CD4-positive, alpha-beta T cell treated with Interleukin-4 for 4 hours (primary cell): ENCODE data around the gene WASF2.
A peak's percentile ranks its signal among the peaks of the same experiment; 100 is the strongest.
"Not testable (repeated sequence)": the region's sequence is repeated elsewhere in the genome, so short reads cannot be mapped to it uniquely, and the experiment has no call there.

Experiments used
- DNase-seq: peaks from one replicate; pipeline ENCODE4 v3.0.0-alpha.2; 2020

Gene WASF2

GRCh38 chr1:27521336-27521831, 31.4 kb upstream of the WASF2 start:
- peak; percentile 48 for DNase-seq

DNA sequence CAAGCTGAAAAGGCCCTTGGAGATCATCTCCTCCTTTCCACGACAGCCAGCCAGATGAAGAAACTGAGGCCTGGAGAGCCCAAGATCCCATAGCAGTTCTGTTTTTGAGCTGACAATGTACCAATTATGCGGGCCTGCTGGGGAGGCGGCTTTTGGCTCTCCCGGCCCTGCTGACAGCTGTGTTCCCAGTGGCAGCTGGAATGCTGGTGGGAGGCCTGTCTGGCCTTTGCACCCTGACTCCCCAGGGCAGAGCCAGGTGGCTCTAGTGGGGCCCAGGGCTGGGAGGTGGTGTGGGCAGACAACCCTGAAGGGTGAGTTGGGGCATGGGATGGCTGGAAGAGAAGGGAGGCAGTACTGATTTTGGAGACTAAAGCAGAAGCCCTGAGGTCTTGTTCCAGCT, 30.7 kb upstream of the WASF2 start:
- DNase-seq = no peak

GRCh38 chr1:27519331-27520258, 29.6 kb upstream of the WASF2 start:
- no peak for DNase-seq

DNA sequence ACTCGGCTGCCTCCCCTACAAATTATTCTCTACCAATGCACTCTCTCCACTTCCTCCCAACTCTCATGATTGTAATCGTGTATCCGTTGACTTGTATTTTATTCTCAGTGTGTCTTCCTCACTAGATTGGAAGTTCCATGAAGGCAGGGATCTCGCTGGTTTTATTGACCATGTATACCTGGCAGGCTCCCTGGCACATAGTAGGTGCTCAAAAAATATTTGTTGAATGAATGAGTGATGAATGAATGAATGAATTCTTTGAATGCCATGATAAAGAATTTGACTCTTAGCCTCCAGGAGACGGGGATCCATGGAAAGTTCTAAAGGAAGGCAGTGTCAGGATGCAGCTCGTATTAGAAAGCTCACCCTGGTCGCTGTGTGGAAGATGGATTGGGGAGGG, 28.8 kb upstream of the WASF2 start:
- DNase-seq = no peak

GRCh38 chr1:27517907-27518718, 28.1 kb upstream of the WASF2 start:
- DNase-seq = no peak

DNA sequence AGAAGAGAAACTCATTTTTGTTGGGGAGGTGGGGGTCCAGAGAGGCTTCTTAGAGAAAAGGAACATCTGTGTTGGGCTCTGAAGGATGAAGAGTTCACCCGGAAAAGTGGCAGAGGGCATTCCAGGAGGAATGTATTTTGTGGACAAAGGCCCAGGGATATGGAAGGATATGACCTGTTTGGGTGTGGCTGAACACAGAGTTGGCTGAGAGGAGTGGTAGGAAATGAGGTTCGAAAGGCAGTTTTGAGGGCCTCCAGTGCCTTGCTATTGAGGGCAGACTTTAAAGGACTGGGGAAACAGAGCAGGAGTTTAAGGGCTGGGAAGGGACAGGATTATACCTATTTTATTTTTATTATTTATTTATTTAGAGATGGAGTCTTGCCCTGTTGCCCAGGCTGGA, 27.3 kb upstream of the WASF2 start:
- no peak for DNase-seq

GRCh38 chr1:27515626-27516025, 25.7 kb upstream of the WASF2 start:
- no peak for DNase-seq

GRCh38 chr1:27513958-27514357, 24.0 kb upstream of the WASF2 start:
- no peak for DNase-seq

- no peak for DNase-seq
These were observed 23.6 kb upstream of the WASF2 start for GRCh38 chr1:27513528-27513927.

- DNase-seq = no peak
These were observed 19.4 kb upstream of the WASF2 start for GRCh38 chr1:27509127-27510080.

- DNase-seq = no peak
These were observed 18.1 kb upstream of the WASF2 start for GRCh38 chr1:27507960-27508665.

- no peak for DNase-seq
These were observed 16.7 kb upstream of the WASF2 start for GRCh38 chr1:27506703-27507102.

DNA sequence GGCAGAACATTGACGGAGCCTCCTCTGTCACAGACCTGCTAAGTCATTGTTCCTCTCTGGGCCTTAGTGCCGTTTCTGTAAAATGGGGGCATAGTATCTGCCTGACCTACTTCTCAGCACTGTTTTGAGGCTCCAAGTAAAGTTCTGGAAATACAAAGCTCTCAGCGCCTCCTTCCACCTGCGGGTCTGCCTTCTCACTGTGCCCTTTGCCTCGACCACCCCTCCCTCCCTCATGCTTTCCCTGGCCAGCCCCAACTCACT, 15.4 kb upstream of the WASF2 start:
- DNase-seq = no peak

GRCh38 chr1:27504588-27505419, 14.8 kb upstream of the WASF2 start:
- no peak for DNase-seq

DNA sequence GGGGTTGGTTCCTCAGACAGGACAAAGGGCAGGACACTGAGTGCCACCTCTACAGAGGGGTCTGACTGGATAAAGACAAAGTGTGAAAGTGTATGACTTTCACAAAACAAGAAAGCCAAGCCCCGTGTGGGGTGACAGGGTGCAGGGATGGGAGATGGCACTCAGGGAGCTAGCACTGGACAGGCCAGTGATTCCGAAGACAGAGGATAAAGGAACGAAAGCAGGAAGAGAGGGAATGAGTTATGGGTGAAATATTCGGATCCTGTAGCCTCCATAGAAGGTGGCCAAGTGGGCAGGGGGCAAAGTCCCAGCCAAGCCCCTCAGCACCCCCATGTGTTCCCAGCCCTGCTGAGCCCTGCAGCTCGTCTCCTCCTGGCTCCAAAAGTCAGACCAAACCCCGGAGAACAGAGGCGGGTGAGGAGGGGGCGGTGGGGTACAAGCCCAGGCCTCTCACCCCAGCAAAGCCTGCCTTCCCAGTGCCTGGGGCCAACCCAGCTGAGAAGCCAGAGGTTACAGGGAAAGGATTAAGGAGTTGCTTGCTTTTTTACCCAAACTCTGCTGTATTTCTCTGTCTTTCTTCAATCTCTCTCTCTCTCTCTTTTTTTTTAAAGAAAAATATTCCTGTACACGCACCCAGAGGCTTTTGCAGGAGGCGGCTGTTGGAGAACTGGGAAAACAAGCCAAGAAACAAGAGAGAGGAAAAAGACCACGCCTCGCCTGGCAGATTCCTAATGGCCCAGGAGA, 14.0 kb upstream of the WASF2 start:
- DNase-seq = no peak

- no peak for DNase-seq
These were observed 13.1 kb upstream of the WASF2 start for GRCh38 chr1:27503033-27503432.

DNA sequence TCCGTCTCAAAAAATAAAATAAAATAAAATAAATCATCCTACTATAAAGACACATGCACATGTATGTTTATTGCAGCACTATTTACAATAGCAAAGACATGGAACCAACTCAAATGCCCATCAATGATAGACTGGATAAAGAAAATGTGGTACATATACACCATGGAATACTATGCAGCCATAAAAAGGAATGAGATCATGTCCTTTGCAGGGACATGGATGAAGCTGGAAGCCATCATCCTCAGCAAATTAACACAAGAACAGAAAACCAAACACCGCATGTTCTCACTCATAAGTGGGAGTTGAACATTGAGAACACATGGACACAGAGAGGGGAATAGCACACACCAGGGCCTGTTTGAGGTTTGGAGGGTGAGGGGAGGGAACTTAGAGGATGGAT, 11.2 kb upstream of the WASF2 start:
- not testable (repeated sequence) for DNase-seq

- no peak for DNase-seq
These were observed 9.2 kb upstream of the WASF2 start for GRCh38 chr1:27499142-27499541.

DNA sequence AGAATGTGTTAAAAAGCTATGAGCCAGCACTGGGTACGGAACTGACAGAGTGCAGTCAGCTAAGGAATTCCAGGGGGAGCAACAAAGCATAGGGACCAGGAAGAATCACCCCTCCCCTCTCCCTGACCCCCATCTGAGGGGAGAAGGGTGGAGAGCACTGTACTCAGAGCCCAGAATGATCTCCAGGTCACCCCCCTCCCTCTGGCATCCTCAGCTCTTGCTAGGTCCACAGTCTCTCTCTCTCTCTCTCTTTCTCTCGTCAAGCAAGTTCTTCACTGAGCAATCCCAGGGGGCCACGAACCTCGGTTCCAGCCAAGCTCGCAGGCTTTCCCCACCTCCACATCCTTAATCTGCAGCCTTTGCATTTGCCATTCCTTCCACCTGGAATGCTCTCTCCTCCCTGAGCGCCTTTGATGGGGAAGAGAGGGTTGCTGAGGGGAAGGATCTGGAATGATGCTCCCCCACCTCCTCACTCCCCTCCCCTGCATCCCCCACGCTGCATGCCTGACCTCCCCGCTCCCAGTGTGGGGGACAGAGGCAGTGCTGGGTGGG, 6.7 kb upstream of the WASF2 start:
- DNase-seq = no peak

- DNase-seq = no peak
These were observed 2.8 kb upstream of the WASF2 start for GRCh38 chr1:27492796-27493195.
